ENCODE results near the gene NRIP3. TPM values are rescaled to one million over a fixed set of nuclear protein-coding genes. Genes with fewer than 3 reads are reported as not detected.
A peak's percentile ranks its signal among the peaks of the same experiment; 100 is the strongest.
"Not testable (repeated sequence)": the region's sequence is repeated elsewhere in the genome, so short reads cannot be mapped to it uniquely, and the experiment has no call there.

The NRIP3 gene
- total RNA-seq, 1 donor from 2014 or later = 5.0 TPM

GRCh38 chr11:8986772-8987171 is 17.0 kb downstream of the NRIP3 start:
- H3K27me3 Mint-ChIP-seq (ENCODE audit: low read depth) = peaks cover 11% of the 10 kb centered on the region

DNA sequence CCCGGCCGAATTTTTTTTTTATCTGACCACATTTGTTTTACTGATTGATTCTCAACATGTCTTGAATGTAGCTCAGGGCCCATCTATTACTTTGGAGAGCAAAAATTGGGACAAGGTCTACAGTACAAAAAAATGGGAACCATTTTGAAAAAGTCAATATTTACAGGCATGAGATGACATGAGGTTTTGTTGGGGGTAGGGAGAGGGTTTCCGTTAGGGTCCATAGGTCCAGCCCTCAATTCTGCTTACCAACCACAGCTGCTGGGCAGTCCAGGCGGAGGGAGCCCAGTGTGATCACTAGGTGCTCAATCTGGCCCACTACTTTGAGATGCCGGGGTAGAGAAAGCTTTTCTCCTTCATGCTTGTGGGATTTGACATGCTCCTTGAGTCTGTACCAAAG is 18.3 kb downstream of the NRIP3 start:
- no peak for DNase-seq (ENCODE audit: low spot score)
- no peak overlapping the region for H3K27ac Mint-ChIP-seq
- H3K4me3 Mint-ChIP-seq (ENCODE audit: low read depth) = no peak overlapping the region
- no peaks in the 10 kb centered on the region for H3K36me3 Mint-ChIP-seq (ENCODE audit: low read depth)
- intact Hi-C loops (cut with micrococcal nuclease) = no loop called here
- peaks cover 11% of the 10 kb centered on the region for H3K27me3 Mint-ChIP-seq (ENCODE audit: low read depth)
- no peaks in the 10 kb centered on the region for H3K9me3 Mint-ChIP-seq
- peaks cover 15% of the 10 kb centered on the region for H3K4me1 Mint-ChIP-seq (ENCODE audit: low read depth)

More at GRCh38 chr11:8986772-8987171, 17.0 kb downstream of the NRIP3 start:
- H3K9me3 Mint-ChIP-seq; H3K36me3 Mint-ChIP-seq (ENCODE audit: low read depth); H3K4me3 Mint-ChIP-seq (ENCODE audit: low read depth); DNase-seq (ENCODE audit: low spot score); H3K27ac Mint-ChIP-seq; intact Hi-C loops (cut with micrococcal nuclease): not testable (repeated sequence)
- peaks cover 15% of the 10 kb centered on the region for H3K4me1 Mint-ChIP-seq (ENCODE audit: low read depth)

- intact Hi-C loops (cut with micrococcal nuclease) = no loop called here
- DNase-seq (ENCODE audit: low spot score) = no peak
- H3K27me3 Mint-ChIP-seq (ENCODE audit: low read depth) = no peaks in the 10 kb centered on the region
Measured at GRCh38 chr11:8983552-8983951, 20.2 kb downstream of the NRIP3 start.

GRCh38 chr11:8980485-8980884 is 23.3 kb downstream of the NRIP3 start:
- DNase-seq (ENCODE audit: low spot score) = no peak
- H3K36me3 Mint-ChIP-seq (ENCODE audit: low read depth) = no peaks in the 10 kb centered on the region
- no peaks in the 10 kb centered on the region for H3K27me3 Mint-ChIP-seq (ENCODE audit: low read depth)
- H3K4me3 Mint-ChIP-seq (ENCODE audit: low read depth) = no peak overlapping the region
- H3K27ac Mint-ChIP-seq = no peak overlapping the region
- intact Hi-C loops (cut with micrococcal nuclease) = no loop called here
- no peaks in the 10 kb centered on the region for H3K9me3 Mint-ChIP-seq
- peaks cover 5% of the 10 kb centered on the region for H3K4me1 Mint-ChIP-seq (ENCODE audit: low read depth)

More at GRCh38 chr11:8983552-8983951, 20.2 kb downstream of the NRIP3 start:
- H3K9me3 Mint-ChIP-seq = no peaks in the 10 kb centered on the region
- H3K4me1 Mint-ChIP-seq (ENCODE audit: low read depth) = peaks cover 13% of the 10 kb centered on the region
- no peaks in the 10 kb centered on the region for H3K36me3 Mint-ChIP-seq (ENCODE audit: low read depth)
- H3K4me3 Mint-ChIP-seq (ENCODE audit: low read depth) = no peak overlapping the region
- H3K27ac Mint-ChIP-seq = no peak overlapping the region

DNA sequence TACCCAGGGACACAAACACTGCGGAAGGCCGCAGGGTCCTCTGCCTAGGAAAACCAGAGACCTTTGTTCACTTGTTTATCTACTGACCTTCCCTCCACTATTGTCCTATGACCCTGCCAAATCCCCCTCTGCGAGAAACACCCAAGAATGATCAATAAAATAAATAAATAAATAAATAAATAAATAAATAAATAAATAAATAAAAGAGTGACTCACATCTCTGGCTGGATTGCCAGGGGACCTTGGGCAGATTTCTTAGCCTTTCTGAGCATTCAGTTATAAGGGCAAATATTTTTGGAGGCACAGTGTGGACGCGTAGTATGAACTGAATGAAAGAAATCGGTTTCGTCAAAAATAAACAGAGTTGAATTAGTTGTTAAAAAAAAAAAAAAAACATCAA is 24.4 kb downstream of the NRIP3 start:
- H3K4me3 Mint-ChIP-seq (ENCODE audit: low read depth); intact Hi-C loops (cut with micrococcal nuclease); DNase-seq (ENCODE audit: low spot score); H3K27ac Mint-ChIP-seq; H3K36me3 Mint-ChIP-seq (ENCODE audit: low read depth); H3K27me3 Mint-ChIP-seq (ENCODE audit: low read depth); H3K4me1 Mint-ChIP-seq (ENCODE audit: low read depth); H3K9me3 Mint-ChIP-seq: not testable (repeated sequence)

- H3K9me3 Mint-ChIP-seq = no peaks in the 10 kb centered on the region
Measured at GRCh38 chr11:8973121-8973520, 30.7 kb downstream of the NRIP3 start.

DNA sequence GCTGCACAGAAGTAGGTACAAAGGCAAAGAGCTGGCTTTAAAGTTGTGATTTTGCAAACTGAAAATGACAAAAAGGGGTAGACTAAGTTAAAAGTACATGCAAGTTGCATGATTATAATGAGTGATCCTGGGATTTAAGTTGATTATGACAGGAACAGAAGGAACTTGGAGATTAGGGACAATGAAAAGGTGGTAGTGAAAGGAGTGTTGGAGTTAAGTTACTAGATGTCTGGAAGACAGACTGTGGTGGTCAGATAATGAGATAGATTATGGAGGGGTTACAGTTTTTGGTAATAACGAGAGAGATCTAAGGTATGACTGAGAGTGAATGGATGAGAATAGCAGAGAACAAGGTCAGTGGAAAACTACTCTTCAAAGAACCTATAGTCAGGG is 31.9 kb downstream of the NRIP3 start:
- Mint-ChIP-seq H3K27me3 (ENCODE audit: low read depth) (no peaks in the 10 kb centered on the region), H3K27ac (no peak overlapping the region), H3K36me3 (ENCODE audit: low read depth) (no peaks in the 10 kb centered on the region), H3K9me3 (no peaks in the 10 kb centered on the region), H3K4me1 (ENCODE audit: low read depth) (peaks cover 2% of the 10 kb centered on the region), H3K4me3 (ENCODE audit: low read depth) (no peak overlapping the region)
- intact Hi-C loops (cut with micrococcal nuclease) = no loop called here
- DNase-seq (ENCODE audit: low spot score) = no peak

More at GRCh38 chr11:8973121-8973520, 30.7 kb downstream of the NRIP3 start:
- Mint-ChIP-seq H3K27ac (no peak overlapping the region), H3K36me3 (ENCODE audit: low read depth) (no peaks in the 10 kb centered on the region), H3K27me3 (ENCODE audit: low read depth) (no peaks in the 10 kb centered on the region), H3K4me3 (ENCODE audit: low read depth) (no peak overlapping the region), H3K4me1 (ENCODE audit: low read depth) (peaks cover 2% of the 10 kb centered on the region)
- intact Hi-C loops (cut with micrococcal nuclease) = no loop called here
- DNase-seq (ENCODE audit: low spot score) = no peak

DNA sequence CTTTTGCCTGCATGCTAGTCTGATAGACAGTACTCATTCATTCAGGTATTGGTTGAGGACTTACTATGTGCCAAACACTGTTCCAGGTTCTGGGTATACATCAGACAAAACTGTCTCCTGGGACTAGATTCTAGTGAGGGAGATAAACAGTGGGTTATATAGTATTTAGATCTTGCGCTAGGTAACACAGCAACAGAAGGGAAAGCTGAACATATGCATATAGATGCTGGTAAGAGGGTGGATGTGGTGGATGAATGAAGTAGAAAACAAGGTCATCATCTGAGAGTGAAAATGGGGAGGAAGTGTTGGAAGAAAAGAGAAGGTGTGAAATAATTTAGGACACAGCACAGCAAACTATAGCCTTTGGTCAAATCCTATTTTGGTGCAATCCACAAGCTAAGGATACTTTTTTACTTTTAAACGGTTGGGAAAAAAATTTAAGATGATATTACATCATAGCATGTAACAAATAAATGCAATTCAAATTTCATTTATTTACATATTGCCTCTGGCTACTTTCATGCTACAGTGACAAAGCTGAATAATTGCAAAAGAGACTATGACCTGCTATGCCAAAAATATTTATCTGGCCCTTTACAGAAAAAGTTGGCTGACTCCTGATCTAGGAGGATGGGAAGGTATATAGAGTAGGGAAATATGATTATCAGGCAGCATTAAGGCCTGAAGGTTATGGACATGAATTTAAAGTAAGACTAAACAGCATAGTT is 32.4 kb downstream of the NRIP3 start:
- H3K27ac Mint-ChIP-seq = no peak overlapping the region
- H3K4me1 Mint-ChIP-seq (ENCODE audit: low read depth) = peaks cover 7% of the 10 kb centered on the region
- H3K36me3 Mint-ChIP-seq (ENCODE audit: low read depth) = no peaks in the 10 kb centered on the region
- no peaks in the 10 kb centered on the region for H3K27me3 Mint-ChIP-seq (ENCODE audit: low read depth)
- H3K9me3 Mint-ChIP-seq = no peaks in the 10 kb centered on the region
- no peak overlapping the region for H3K4me3 Mint-ChIP-seq (ENCODE audit: low read depth)
- intact Hi-C loops (cut with micrococcal nuclease) = no loop called here
- DNase-seq (ENCODE audit: low spot score) = no peak

GRCh38 chr11:8967184-8967583 is 36.6 kb downstream of the NRIP3 start:
- Mint-ChIP-seq H3K4me3 (ENCODE audit: low read depth) (no peak overlapping the region), H3K4me1 (ENCODE audit: low read depth) (peaks cover 26% of the 10 kb centered on the region), H3K9me3 (no peaks in the 10 kb centered on the region), H3K36me3 (ENCODE audit: low read depth) (no peaks in the 10 kb centered on the region), H3K27ac (no peak overlapping the region), H3K27me3 (ENCODE audit: low read depth) (no peaks in the 10 kb centered on the region)
- no peak for DNase-seq (ENCODE audit: low spot score)
- intact Hi-C loops (cut with micrococcal nuclease) = no loop called here

- DNase-seq (ENCODE audit: low spot score) = peak; percentile 79
- no peaks in the 10 kb centered on the region for H3K9me3 Mint-ChIP-seq
- intact Hi-C loops (cut with micrococcal nuclease) = loop anchor here (1.0 to 2.0 kb wide), 5 partner anchors 39 to 497 kb away; partner anchors contain the start of genes RPL27A, TRIM66 and ZNF143
Measured at GRCh38 chr11:8964324-8965320, 39.2 kb downstream of the NRIP3 start, which contains the start of gene TMEM9B. Gene TMEM9B (minus strand): TSS chr11:8964442. CDS start chr11:8964313, 129 bp downstream.

DNA sequence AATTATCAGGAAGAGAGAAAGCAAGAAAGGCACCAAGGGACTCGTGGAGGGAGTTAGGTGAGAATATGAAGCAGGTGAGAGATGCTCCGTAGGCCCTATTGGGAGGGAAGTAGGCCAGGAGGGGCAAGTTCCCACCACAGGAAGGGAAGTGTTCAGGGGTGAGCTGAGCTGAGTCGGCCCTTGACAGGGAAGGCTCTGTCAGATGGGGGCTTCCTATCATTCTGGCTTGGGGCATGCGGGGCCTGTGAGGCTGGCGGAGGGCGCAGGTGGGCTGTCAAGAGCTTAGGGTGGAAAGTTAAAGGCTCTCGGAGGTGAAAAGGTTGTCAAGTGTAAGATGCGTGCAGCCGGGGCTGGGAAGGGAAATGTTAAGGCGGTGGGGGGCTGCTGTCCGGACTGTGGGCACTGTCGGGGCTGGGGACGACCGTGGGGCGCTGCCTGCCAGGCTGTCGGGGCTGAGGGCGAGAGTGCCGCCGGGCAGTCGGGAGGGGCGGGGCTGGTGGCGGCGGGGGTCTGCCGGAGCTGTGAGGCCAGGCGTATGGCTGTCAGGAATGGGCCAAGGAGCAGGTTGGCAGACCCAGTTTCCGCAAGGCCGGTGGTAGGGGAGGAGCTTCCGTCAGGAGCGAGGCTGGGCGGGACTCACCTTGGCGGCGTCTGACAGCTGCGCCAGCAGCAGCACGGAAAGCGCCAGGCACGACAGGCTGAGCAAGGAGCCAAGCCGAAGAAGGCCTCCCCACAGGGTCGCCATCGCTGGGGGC is 40.1 kb downstream of the NRIP3 start:
- Mint-ChIP-seq H3K4me3 (ENCODE audit: low read depth) (peak overlapping the region; percentile 95), H3K4me1 (ENCODE audit: low read depth) (peaks cover 32% of the 10 kb centered on the region), H3K9me3 (no peaks in the 10 kb centered on the region), H3K27ac (peak overlapping the region; percentile 92), H3K36me3 (ENCODE audit: low read depth) (no peaks in the 10 kb centered on the region), H3K27me3 (ENCODE audit: low read depth) (no peaks in the 10 kb centered on the region)
- DNase-seq (ENCODE audit: low spot score) = peak; percentile 78
- intact Hi-C loops (cut with micrococcal nuclease) = loop anchor here (1.0 to 2.0 kb wide), 5 partner anchors 40 to 498 kb away; partner anchors contain the start of genes RPL27A, TRIM66 and ZNF143

More at GRCh38 chr11:8964324-8965320, 39.2 kb downstream of the NRIP3 start, which contains the start of gene TMEM9B:
- peak within 1 kb of the TSS; percentile 92 for H3K27ac Mint-ChIP-seq
- H3K4me3 Mint-ChIP-seq (ENCODE audit: low read depth) = peak within 1 kb of the TSS; percentile 95
- no peaks in the 10 kb centered on the region for H3K27me3 Mint-ChIP-seq (ENCODE audit: low read depth)
- peaks cover 32% of the 10 kb centered on the region for H3K4me1 Mint-ChIP-seq (ENCODE audit: low read depth)
- H3K36me3 Mint-ChIP-seq (ENCODE audit: low read depth) = no peaks in the 10 kb centered on the region

GRCh38 chr11:8962841-8963240 is 41.0 kb downstream of the NRIP3 start:
- no peak for DNase-seq (ENCODE audit: low spot score)
- peak overlapping the region; percentile 95 for H3K4me3 Mint-ChIP-seq (ENCODE audit: low read depth)
- H3K9me3 Mint-ChIP-seq = no peaks in the 10 kb centered on the region
- H3K27me3 Mint-ChIP-seq (ENCODE audit: low read depth) = no peaks in the 10 kb centered on the region
- intact Hi-C loops (cut with micrococcal nuclease) = no loop called here
- H3K27ac Mint-ChIP-seq = peak overlapping the region; percentile 28
- H3K4me1 Mint-ChIP-seq (ENCODE audit: low read depth) = peaks cover 32% of the 10 kb centered on the region
- H3K36me3 Mint-ChIP-seq (ENCODE audit: low read depth) = no peaks in the 10 kb centered on the region
